IMR-90 (cell line): ENCODE data around the gene MLF2. TPM values are rescaled to one million over a fixed set of nuclear protein-coding genes. Genes with fewer than 3 reads are reported as not detected.

ENCODE experiments used
- ATAC-seq: fragments of 200-7000 bp; cut with Tn5 transposase; 2 replicates; pipeline ENCODE4 v1.9.1; 2020; ENCODE audit warnings: low read depth, mild to moderate bottlenecking, moderate library complexity
- BruUV-seq: library from RNA; stranded (reverse); fragments of 400-500 nt; replicated peaks from 2 replicates; lab custom pipeline; 2021; lab: Mats Ljungman, UMichigan
- CTCF ChIA-PET: fragments of 300-600 bp; formaldehyde crosslinking; extraction: SDS; loops from one replicate; lab custom pipeline; 2021; ENCODE audit warnings: antibody characterized with exemption; lab: Yijun Ruan, JAX
- POLR2A ChIA-PET: fragments of 300-600 bp; sonication (Branson Sonifier 250); formaldehyde crosslinking; loops from one replicate; lab custom pipeline; 2022; ENCODE audit warnings: antibody characterized with exemption; ENCODE audit not compliant: unreplicated experiment; lab: Charles Lee
- DNase-seq: peaks from one replicate; pipeline ENCODE4 v3.0.0; 2013
- H2AFZ ChIP-seq: replicated peaks from 2 replicates; pipeline ENCODE3; 2013; ENCODE audit warnings: low read length, mild to moderate bottlenecking; ENCODE audit not compliant: poor library complexity
- H2AK5ac ChIP-seq: 2 replicates; pipeline ENCODE4 v1.6.1; 2013; ENCODE audit warnings: low read depth, low read length, inconsistent platforms
- H2AK9ac ChIP-seq: replicated peaks from 2 replicates; pipeline ENCODE3; 2013; ENCODE audit warnings: mild to moderate bottlenecking, low read depth, low read length, moderate library complexity; ENCODE audit not compliant: poor library complexity
- H2BK120ac ChIP-seq: 2 replicates; pipeline ENCODE4 v1.6.1; 2013; ENCODE audit warnings: low read depth, low read length, inconsistent platforms
- H2BK15ac ChIP-seq: 3 replicates; pipeline ENCODE4 v1.6.1; 2013; ENCODE audit warnings: low read depth, low read length, inconsistent platforms
- H2BK20ac ChIP-seq: 2 replicates; pipeline ENCODE4 v1.6.1; 2013; ENCODE audit warnings: low read depth, mild to moderate bottlenecking, inconsistent platforms, low read length, moderate library complexity
- H2BK5ac ChIP-seq: 2 replicates; pipeline ENCODE4 v1.6.1; 2013; ENCODE audit warnings: mild to moderate bottlenecking, low read depth, low read length, inconsistent platforms; ENCODE audit not compliant: poor library complexity, severe bottlenecking
- H3K14ac ChIP-seq: replicated peaks from 2 replicates; pipeline ENCODE4 v1.6.1; 2013; ENCODE audit warnings: low read depth, low read length, inconsistent platforms
- H3K18ac ChIP-seq: 2 replicates; pipeline ENCODE4 v1.6.1; 2013; ENCODE audit warnings: low read depth, low read length, control low read depth
- H3K23ac ChIP-seq: 2 replicates; pipeline ENCODE4 v1.6.1; 2013; ENCODE audit warnings: low read depth, low read length, inconsistent platforms
- H3K27ac ChIP-seq: 2 replicates; pipeline ENCODE4 v1.5.1; 2013; ENCODE audit warnings: mild to moderate bottlenecking, control low read depth, low read length; ENCODE audit not compliant: insufficient read depth
- H3K27me3 ChIP-seq: 2 replicates; pipeline ENCODE4 v1.6.1; 2013; ENCODE audit warnings: low read length; ENCODE audit not compliant: control insufficient read depth, insufficient read depth
- H3K36me3 ChIP-seq: 2 replicates; pipeline ENCODE4 v1.6.1; 2013; ENCODE audit warnings: low read length, mixed read lengths; ENCODE audit not compliant: control insufficient read depth, insufficient read depth
- H3K4ac ChIP-seq: 2 replicates; pipeline ENCODE4 v1.6.1; 2013; ENCODE audit warnings: low read depth, low read length, inconsistent platforms
- H3K4me1 ChIP-seq: 2 replicates; pipeline ENCODE4 v1.6.1; 2013; ENCODE audit warnings: low read length, mixed read lengths; ENCODE audit not compliant: control insufficient read depth, insufficient read depth
- H3K4me2 ChIP-seq: 2 replicates; pipeline ENCODE4 v1.6.1; 2013; ENCODE audit warnings: low read depth, mild to moderate bottlenecking, control low read depth, low read length, moderate library complexity
- H3K4me3 ChIP-seq: 2 replicates; pipeline ENCODE4 v1.5.1; 2013; ENCODE audit warnings: low read depth, mild to moderate bottlenecking, control low read depth, low read length, moderate library complexity; ENCODE audit not compliant: insufficient read depth
- H3K56ac ChIP-seq: 2 replicates; pipeline ENCODE4 v1.6.1; 2013; ENCODE audit warnings: low read length, inconsistent platforms; ENCODE audit not compliant: insufficient read depth; ENCODE audit errors: extremely low read depth
- H3K79me1 ChIP-seq, 2 experiments: 2 replicates each; pipeline ENCODE4 v1.6.1; 2013; ENCODE audit warnings: low read length in 2 of 2, inconsistent platforms in 1 of 2, low read depth in 1 of 2
- H3K9ac ChIP-seq: 2 replicates; pipeline ENCODE4 v1.6.1; 2013; ENCODE audit warnings: low read depth, low read length, control low read depth
- H3K9me1 ChIP-seq: 2 replicates; pipeline ENCODE4 v1.6.1; 2013; ENCODE audit warnings: low read length, inconsistent platforms; ENCODE audit not compliant: insufficient read depth
- H3K9me3 ChIP-seq: 2 replicates; pipeline ENCODE4 v1.6.1; 2013; ENCODE audit warnings: low read length; ENCODE audit not compliant: control insufficient read depth, insufficient read depth
- H4K20me1 ChIP-seq: 2 replicates; pipeline ENCODE4 v1.6.1; 2013; ENCODE audit warnings: low read length, inconsistent platforms; ENCODE audit not compliant: insufficient read depth
- H4K5ac ChIP-seq: 2 replicates; pipeline ENCODE4 v1.6.1; 2013; ENCODE audit warnings: mild to moderate bottlenecking, low read depth, low read length, control low read depth
- H4K8ac ChIP-seq, 2 experiments: 2 replicates each; pipeline ENCODE4 v1.6.1; 2013; ENCODE audit warnings: low read depth in 2 of 2, low read length in 2 of 2, control low read depth in 1 of 2, inconsistent platforms in 1 of 2
- H4K91ac ChIP-seq: 2 replicates; pipeline ENCODE4 v1.6.1; 2013; ENCODE audit warnings: low read depth, low read length, inconsistent platforms; ENCODE audit not compliant: insufficient read depth
- FOS ChIP-seq: fragments of 150-350 bp; IDR thresholded peaks from 2 replicates; pipeline ENCODE4 v1.6.1; 2016; ENCODE audit warnings: low read depth, low read length
- SMC3 ChIP-seq: fragments of 150-350 bp; IDR thresholded peaks from 2 replicates; pipeline ENCODE4 v1.6.1; 2016; ENCODE audit warnings: low read depth, mild to moderate bottlenecking, antibody characterized with exemption, low read length, moderate library complexity
- WGBS, 2 experiments: methylation state at CpG; one replicate each; pipeline versions ENCODE4 v1.1.5 to v1.1.7; 2013; ENCODE audit warnings: missing lambda C conversion rate in 2 of 2; ENCODE audit not compliant: insufficient read length in 1 of 2; ENCODE audit errors: extremely low coverage in 2 of 2; 5-methylcytosine and 5-hydroxymethylcytosine counted together
- dilution Hi-C: fragments of 300-500 bp; cut with HindIII; formaldehyde crosslinking; loops from one replicate; pipeline ENCODE4 v1.14.3; 2018; ENCODE audit warnings: low sequenced_read_pairs; ENCODE audit not compliant: unreplicated experiment
- in situ Hi-C: fragments of 300-500 bp; cut with MboI; formaldehyde crosslinking; loops from 3 replicates; pipeline ENCODE4 v1.14.3; 2019; ENCODE audit warnings: low sequenced_read_pairs, inconsistent platforms, mixed read lengths
- intact Hi-C: fragments of 100-400 bp; cut with micrococcal nuclease; formaldehyde crosslinking; loops from 2 replicates; pipeline ENCODE4 v1.10.0; 2022
- polyA plus RNA-seq, 3 experiments: library from polyadenylated mRNA; depleted of rRNA; stranded (reverse); fragments of >200 nt; gene quantifications; 2 replicates each; pipeline ENCODE4 v1.2.3, GENCODE V29; 2012; ENCODE audit warnings: low replicate concordance in 1 of 3
- total RNA-seq: library from RNA; depleted of rRNA; stranded (reverse); fragments of >200 nt; gene quantifications from 2 replicates; pipeline ENCODE4 v1.2.3, GENCODE V29; 2012

Gene MLF2
- total and polyA plus RNA-seq, 2 of the 4 experiments (the other 2 are of a cell fraction), result 236 to 403 TPM

DNA sequence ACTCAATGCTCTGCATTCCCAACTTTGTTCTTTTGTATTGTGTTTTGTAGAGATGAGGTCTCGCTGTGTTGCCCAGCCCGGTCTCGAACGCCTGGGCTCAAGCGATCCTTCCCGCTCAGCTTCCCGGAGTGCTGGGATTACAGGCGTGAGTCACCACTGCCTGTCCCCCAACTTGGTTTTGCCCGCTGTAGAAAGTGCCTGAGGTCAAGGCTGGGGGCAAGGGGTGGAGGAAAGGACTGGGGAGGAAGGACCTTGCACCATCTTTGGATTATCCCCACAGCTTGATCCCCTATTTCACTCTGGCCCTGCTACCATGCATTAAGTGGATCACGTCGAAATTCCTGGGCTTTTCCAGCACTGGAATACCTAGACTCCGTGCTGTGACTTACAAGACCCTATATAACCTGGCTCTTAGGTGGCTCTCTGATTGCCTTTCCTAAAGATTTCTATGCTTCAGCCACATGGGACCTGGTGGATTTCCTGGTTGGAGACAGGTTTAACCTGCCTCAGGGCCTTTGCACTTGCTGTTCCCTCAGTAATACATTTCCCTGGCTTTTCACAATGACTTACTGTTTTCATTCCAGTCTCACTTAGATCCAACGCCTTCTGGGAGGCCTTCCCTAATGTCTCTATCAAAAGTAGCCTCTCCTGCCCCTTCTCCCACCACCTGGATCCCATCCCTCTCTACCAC lies 51.7 kb downstream of the MLF2 start:
- peak overlapping the region; percentile 94 for H2AFZ ChIP-seq
- H3K4ac ChIP-seq, result peak overlapping the region; percentile 44
- dilution Hi-C loops, result no loop called here
- no peaks in the 10 kb centered on the region for H3K9me3 ChIP-seq
- H3K27me3 ChIP-seq, result peaks cover 3% of the 10 kb centered on the region; the same call in 1 of the 2 replicates
- peak overlapping the region; percentile 81 for H3K18ac ChIP-seq
- H3K9me1 ChIP-seq, result no peaks in the 10 kb centered on the region
- peak overlapping the region; percentile 87 for H4K5ac ChIP-seq
- in situ Hi-C loops, result no loop called here
- peak overlapping the region; percentile 81 for H3K4me3 ChIP-seq
- H3K4me2 ChIP-seq, result peak overlapping the region; percentile 99
- peak overlapping the region; percentile 84 for H3K9ac ChIP-seq
- DNase-seq (no peak), ATAC-seq (peak; percentile 2)
- H2AK9ac ChIP-seq, result peak overlapping the region; percentile 66
- H3K23ac ChIP-seq, result peak overlapping the region; percentile 34
- 27% methylated on average over 8 of the region's 13 CpGs; no CpG with 5 or more reads in 1 of the 2 experiments for WGBS, 2 experiments
- ChIA-PET CTCF (no interaction called here), POLR2A (no interaction called here)
- no TSS peak for BruUV-seq
- peak overlapping the region; percentile 46; the same call in 1 of the 2 replicates for H3K14ac ChIP-seq
- H4K8ac ChIP-seq, result peak overlapping the region; percentile 22 to 91; a peak in 3 of 4 replicates
- H3K56ac ChIP-seq, result no peak overlapping the region; the same call in 1 of the 2 replicates
- TF ChIP-seq FOS, result peak; percentile 13; the same call in 1 of the 2 replicates
- no peak for TF ChIP-seq SMC3
- H3K27ac ChIP-seq, result peak overlapping the region; percentile 21; the same call in 1 of the 2 replicates
- H3K79me1 ChIP-seq, result peaks cover 10 to 17% of the 10 kb centered on the region in 2 experiments; a peak in 3 of 4 replicates
- H4K91ac ChIP-seq, result peak overlapping the region; percentile 36
- no peaks in the 10 kb centered on the region for H4K20me1 ChIP-seq
- H3K4me1 ChIP-seq, result peaks cover 4% of the 10 kb centered on the region
- H2BK20ac ChIP-seq, result no peak overlapping the region
- H2AK5ac ChIP-seq, result peak overlapping the region; percentile 30; the same call in 1 of the 2 replicates
- H2BK120ac ChIP-seq, result peak overlapping the region; percentile 47; the same call in 1 of the 2 replicates
- H3K36me3 ChIP-seq, result peaks cover 4% of the 10 kb centered on the region
- intact Hi-C loops, result no loop called here
- H2BK15ac ChIP-seq, result no peak overlapping the region
- peak overlapping the region; percentile 16 for H2BK5ac ChIP-seq
